H1 (cell line): ENCODE results near the gene TCF25. TPM values are rescaled to one million over a fixed set of nuclear protein-coding genes. Genes with fewer than 3 reads are reported as not detected.

Experiments used
- CTCF ChIA-PET: fragments of 300-600 bp; sonication (Branson Sonifier 250); formaldehyde crosslinking; loops from one replicate; lab custom pipeline; 2021; ENCODE audit not compliant: partially characterized antibody; lab: Charles Lee
- POLR2A ChIA-PET: fragments of 300-600 bp; sonication (Branson Sonifier 250); formaldehyde crosslinking; loops from one replicate; lab custom pipeline; 2021; ENCODE audit warnings: inconsistent platforms; ENCODE audit not compliant: partially characterized antibody; lab: Charles Lee
- DNase-seq, 2 experiments: peaks; one replicate each; pipeline versions ENCODE4 v3.0.0 to v3.0.0-alpha.2; 2010 to 2022; ENCODE audit warnings: low spot score in 2 of 2, low read depth in 1 of 2, mixed read lengths in 1 of 2
- FAIRE-seq: peaks from 2 replicates; lab custom pipeline; 2011; peaks lifted over from hg19 to GRCh38; lab: Jason Lieb, UNC
- H2AFZ ChIP-seq: 2 replicates; pipeline ENCODE4 v1.8.1; 2012; ENCODE audit warnings: low read length, inconsistent platforms
- H2AK5ac ChIP-seq: 2 replicates; pipeline ENCODE4 v1.6.1; 2013; ENCODE audit warnings: low read depth, low read length
- H2BK120ac ChIP-seq: replicated peaks from 2 replicates; pipeline ENCODE3; 2013; ENCODE audit warnings: low read depth, low read length, inconsistent platforms
- H2BK12ac ChIP-seq: 2 replicates; pipeline ENCODE4 v1.6.1; 2013; ENCODE audit warnings: low read depth, low read length
- H2BK15ac ChIP-seq: 2 replicates; pipeline ENCODE4 v1.6.1; 2013; ENCODE audit warnings: low read length
- H2BK20ac ChIP-seq: 2 replicates; pipeline ENCODE4 v1.6.1; 2013; ENCODE audit warnings: low read length
- H2BK5ac ChIP-seq: 2 replicates; pipeline ENCODE4 v1.6.1; 2013; ENCODE audit warnings: low read depth, low read length
- H3K14ac ChIP-seq: 2 replicates; pipeline ENCODE4 v1.6.1; 2013; ENCODE audit warnings: inconsistent platforms; ENCODE audit not compliant: insufficient read length
- H3K18ac ChIP-seq: 2 replicates; pipeline ENCODE4 v1.6.1; 2013; ENCODE audit warnings: low read length; ENCODE audit errors: extremely low read depth
- H3K23ac ChIP-seq: 2 replicates; pipeline ENCODE4 v1.6.1; 2013; ENCODE audit warnings: inconsistent platforms; ENCODE audit not compliant: insufficient read length
- H3K23me2 ChIP-seq: 2 replicates; pipeline ENCODE4 v1.6.1; 2013; ENCODE audit warnings: low read depth, low read length
- H3K27ac ChIP-seq: 2 replicates; pipeline ENCODE4 v1.6.1; 2011; ENCODE audit warnings: low read depth, low read length, inconsistent platforms
- H3K27me3 ChIP-seq, 4 experiments: replicated peaks in 1 of 4; 1 replicate in 1 of 4; 2 replicates in 3 of 4; pipeline versions ENCODE4 v1.6.1 to v1.8.1; 2011 to 2013; ENCODE audit warnings: low read length in 3 of 4, mild to moderate bottlenecking in 3 of 4, inconsistent platforms in 2 of 4, mixed read lengths in 2 of 4, moderate library complexity in 1 of 4; ENCODE audit not compliant: control insufficient read depth in 3 of 4, insufficient read depth in 3 of 4; ENCODE audit errors: extremely low read depth in 1 of 4
- H3K36me3 ChIP-seq, 4 experiments: 2 replicates each; pipeline versions ENCODE4 v1.6.1 to v1.8.1; 2011 to 2013; ENCODE audit warnings: mild to moderate bottlenecking in 4 of 4, low read length in 3 of 4, moderate library complexity in 2 of 4, control low read depth in 1 of 4, inconsistent platforms in 1 of 4; ENCODE audit not compliant: insufficient read depth in 4 of 4, control insufficient read depth in 2 of 4
- H3K4ac ChIP-seq: replicated peaks from 2 replicates; pipeline ENCODE3; 2013; ENCODE audit warnings: low read length, low read depth, mixed read lengths, inconsistent platforms; ENCODE audit not compliant: insufficient read length
- H3K4me1 ChIP-seq, 4 experiments: replicated peaks in 1 of 4; 1 replicate in 1 of 4; 2 replicates in 3 of 4; pipeline versions ENCODE4 v1.6.1 to v1.8.1; 2011 to 2013; ENCODE audit warnings: low read length in 3 of 4, inconsistent platforms in 2 of 4, mixed read lengths in 1 of 4; ENCODE audit not compliant: insufficient read depth in 4 of 4, control insufficient read depth in 3 of 4
- H3K4me2 ChIP-seq, 2 experiments: 2 replicates each; pipeline versions ENCODE4 v1.6.1 to v1.8.1; 2011 to 2013; ENCODE audit warnings: low read depth in 2 of 2, low read length in 2 of 2, control low read depth in 1 of 2, inconsistent platforms in 1 of 2, mild to moderate bottlenecking in 1 of 2; ENCODE audit not compliant: insufficient read depth in 1 of 2
- H3K4me3 ChIP-seq, 4 experiments: fragments of 200-600, 300-600 bp in 1 of 4; sonication (generic), shearing (Covaris generic), sonication (Bioruptor Twin) in 1 of 4; 2 replicates each; pipeline versions ENCODE4 v1.5.1 to v1.8.1; 2011 to 2016; ENCODE audit warnings: low read length in 4 of 4, low read depth in 3 of 4, control low read depth in 2 of 4, inconsistent platforms in 2 of 4, mild to moderate bottlenecking in 2 of 4, mixed read lengths in 1 of 4, moderate library complexity in 1 of 4; ENCODE audit not compliant: insufficient read depth in 2 of 4; ENCODE audit errors: extremely low read depth in 1 of 4
- H3K56ac ChIP-seq: replicated peaks from 2 replicates; pipeline ENCODE3; 2013; ENCODE audit warnings: low read depth, mild to moderate bottlenecking, mixed read lengths, low read length, inconsistent platforms; ENCODE audit not compliant: insufficient read length
- H3K79me1 ChIP-seq: 2 replicates; pipeline ENCODE4 v1.6.1; 2013; ENCODE audit warnings: low read depth, low read length, control low read depth
- H3K79me2 ChIP-seq, 2 experiments: 2 replicates each; pipeline versions ENCODE4 v1.6.1 to v1.8.1; 2012 to 2013; ENCODE audit warnings: low read length in 2 of 2, mild to moderate bottlenecking in 2 of 2, inconsistent platforms in 1 of 2; ENCODE audit not compliant: insufficient read depth in 2 of 2, control insufficient read depth in 1 of 2
- H3K9ac ChIP-seq, 4 experiments: replicated peaks in 1 of 4; 1 replicate in 1 of 4; 2 replicates in 3 of 4; pipeline versions ENCODE4 v1.6.1 to v1.8.1; 2011 to 2013; ENCODE audit warnings: low read depth in 3 of 4, low read length in 3 of 4, control low read depth in 2 of 4, mild to moderate bottlenecking in 2 of 4, moderate library complexity in 2 of 4, inconsistent platforms in 1 of 4; ENCODE audit errors: extremely low read depth in 1 of 4
- H3K9me3 ChIP-seq, 2 experiments: 2 replicates each; pipeline versions ENCODE4 v1.6.1 to v1.8.1; 2012 to 2013; ENCODE audit warnings: mild to moderate bottlenecking in 2 of 2, moderate library complexity in 2 of 2, control low read depth in 1 of 2, inconsistent platforms in 1 of 2, low read depth in 1 of 2, low read length in 1 of 2, mixed read lengths in 1 of 2; ENCODE audit not compliant: insufficient read depth in 2 of 2
- H4K20me1 ChIP-seq, 2 experiments: replicated peaks in 1 of 2; 2 replicates each; pipeline versions ENCODE3 to v1.8.1; 2011 to 2013; ENCODE audit warnings: inconsistent platforms in 2 of 2, low read length in 2 of 2, mild to moderate bottlenecking in 1 of 2; ENCODE audit not compliant: insufficient read depth in 2 of 2, control insufficient read depth in 1 of 2
- H4K5ac ChIP-seq: 2 replicates; pipeline ENCODE4 v1.6.1; 2013; ENCODE audit warnings: low read length, low read depth, mixed read lengths, inconsistent platforms; ENCODE audit not compliant: insufficient read length
- H4K8ac ChIP-seq: 2 replicates; pipeline ENCODE4 v1.8.0; 2013; ENCODE audit warnings: mild to moderate bottlenecking, moderate library complexity, low read length, inconsistent platforms; ENCODE audit not compliant: insufficient read depth; ENCODE audit errors: extremely low read depth
- H4K91ac ChIP-seq: replicated peaks from 2 replicates; pipeline ENCODE3; 2013; ENCODE audit warnings: low read length, mixed read lengths, inconsistent platforms; ENCODE audit not compliant: insufficient read length
- BCL11A ChIP-seq, 2 experiments: IDR thresholded peaks; one replicate each; pipeline ENCODE4 v1.6.1; 2011; ENCODE audit warnings: low read depth in 2 of 2, low read length in 2 of 2, mild to moderate bottlenecking in 2 of 2
- BRCA1 ChIP-seq: IDR thresholded peaks from 2 replicates; pipeline ENCODE4 v1.6.1; 2012; ENCODE audit warnings: low read depth, low read length, improper control_type of control experiment
- E2F6 ChIP-seq: IDR thresholded peaks from 2 replicates; pipeline ENCODE4 v1.6.1; 2012; ENCODE audit warnings: inconsistent platforms
- HDAC6 ChIP-seq: IDR thresholded peaks from one replicate; pipeline ENCODE4 v1.7.1; 2012; ENCODE audit warnings: low read depth, mild to moderate bottlenecking, inconsistent platforms, low read length, moderate library complexity
- KDM4A ChIP-seq: IDR thresholded peaks from one replicate; pipeline ENCODE4 v1.7.1; 2012; ENCODE audit warnings: low read depth, mild to moderate bottlenecking, moderate library complexity, low read length, inconsistent platforms; ENCODE audit not compliant: severe bottlenecking
- KDM5A ChIP-seq: fragments of 200-600 bp; IDR thresholded peaks from 2 replicates; pipeline ENCODE4 v1.7.1; 2012; ENCODE audit warnings: mild to moderate bottlenecking, low read length, inconsistent platforms, mixed read lengths
- PHF8 ChIP-seq: fragments of 200-600 bp; sonication (generic); conservative IDR thresholded peaks from 2 replicates; pipeline ENCODE4 v1.7.1; 2012; ENCODE audit warnings: low read depth, mild to moderate bottlenecking, inconsistent platforms, low read length, moderate library complexity
- RFX5 ChIP-seq: IDR thresholded peaks from 2 replicates; pipeline ENCODE4 v1.6.1; 2011; ENCODE audit warnings: low read depth, low read length, improper control_type of control experiment, borderline replicate concordance
- TAF1 ChIP-seq: IDR thresholded peaks from 2 replicates; pipeline ENCODE4 v1.6.1; 2011; ENCODE audit warnings: mild to moderate bottlenecking, low read depth, low read length
- TAF7 ChIP-seq: optimal IDR thresholded peaks from 2 replicates; pipeline ENCODE3; 2011; ENCODE audit warnings: low read depth, mild to moderate bottlenecking, inconsistent platforms, low read length, moderate library complexity, borderline replicate concordance
- WGBS, 2 experiments: shearing (Covaris generic) in 1 of 2; methylation state at CpG; one replicate each; pipeline versions ENCODE4 v1.1.6 to v1.1.7; 2013 to 2015; ENCODE audit warnings: low lambda C conversion rate in 2 of 2, mixed read lengths in 2 of 2, inconsistent platforms in 1 of 2, low coverage in 1 of 2, missing lambda C conversion rate in 1 of 2; ENCODE audit not compliant: insufficient replicate concordance in 2 of 2, insufficient coverage in 1 of 2, insufficient read length in 1 of 2; ENCODE audit errors: extremely low coverage in 1 of 2, missing lambda C conversion rate in 1 of 2; 5-methylcytosine and 5-hydroxymethylcytosine counted together
- polyA plus RNA-seq, 7 experiments: library from polyadenylated mRNA; depleted of rRNA in 3 of 7; stranded (reverse) in 5 of 7; unstranded in 2 of 7; fragments of >200 nt in 5 of 7; fragments of 200-250 nt in 2 of 7; gene quantifications; 1 replicate in 5 of 7; 2 replicates in 1 of 7; 4 replicates in 1 of 7; pipeline versions ENCODE4 v1.2.1 to v1.2.3, GENCODE V29; 2011 to 2013; ENCODE audit warnings: missing spikeins in 2 of 7, mixed read lengths in 2 of 7
- total RNA-seq: library from RNA; stranded (reverse); fragmentation: NEBNext Ultra II Directional; extraction: Animal tissue kit (Norgen Biotek cat#: 25700); gene quantifications from 2 replicates; pipeline ENCODE4 v1.2.1, GENCODE V29; 2021

Gene TCF25
- total and polyA plus RNA-seq, 2 of the 8 experiments (the other 6 are each of a cell fraction or from before 2014, with no cell fraction given) = 78.1 to 102 TPM

DNA sequence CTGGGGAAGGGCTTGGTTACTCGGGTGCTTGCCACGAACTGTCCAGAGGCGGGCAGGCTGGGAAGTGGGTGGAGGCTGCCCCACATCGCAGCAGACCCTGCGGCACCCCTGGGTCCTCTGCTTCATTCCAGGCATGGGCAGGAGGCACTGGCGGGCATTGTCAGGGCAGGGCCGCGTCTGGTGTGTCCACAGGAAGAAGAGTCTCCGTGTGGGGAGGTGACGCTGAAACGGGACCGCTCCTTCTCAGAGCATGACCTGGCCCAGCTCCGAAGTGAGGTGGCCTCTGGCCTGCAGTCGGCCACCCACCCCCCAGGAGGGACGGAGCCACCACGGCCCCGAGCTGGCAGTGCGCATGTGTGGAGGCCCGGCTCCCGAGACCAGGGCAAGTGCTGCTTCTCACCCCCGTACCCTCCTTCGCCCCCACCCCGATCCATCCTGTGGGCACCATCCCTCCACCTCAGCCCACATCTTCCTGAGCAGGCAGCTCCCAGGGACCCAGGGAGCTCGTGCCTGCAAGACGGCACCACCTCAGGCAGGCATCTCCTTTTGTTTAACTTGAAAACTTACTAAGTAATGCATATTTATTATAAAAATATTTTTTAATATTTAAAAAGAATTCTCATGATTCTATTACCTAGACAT, 14.3 kb upstream of the TCF25 start:
- ChIA-PET CTCF (interaction anchor here (0.8 to 3.6 kb wide), 12 partner anchors 12 to 150 kb away, joined by 3 to 44 read pairs (median 18); partner anchors contain the start of gene SPIRE2), POLR2A (interaction anchor here (0.5 to 1.9 kb wide), 4 partner anchors 8 to 159 kb away, joined by 3 to 7 read pairs (median 3); no protein-coding TSS in a partner anchor)
- DNase-seq (no peak), FAIRE-seq (no peak)
- Histone ChIP-seq H2BK12ac (no peak overlapping the region), H4K5ac (no peak overlapping the region), H3K23me2 (no peaks in the 10 kb centered on the region), H2AK5ac (no peak overlapping the region), H3K9ac (no peak overlapping the region), H3K27ac (no peak overlapping the region), H2BK15ac (no peak overlapping the region), H3K14ac (no peak overlapping the region), H3K4ac (no peak overlapping the region), H3K79me2 (no peaks in the 10 kb centered on the region), H3K27me3 (no peaks in the 10 kb centered on the region), H3K4me2 (no peak overlapping the region), H3K23ac (no peak overlapping the region), H2BK120ac (no peak overlapping the region), H3K4me3 (no peak overlapping the region), H3K56ac (no peak overlapping the region), H2AFZ (no peak overlapping the region), H3K4me1 (peaks cover 0 to 2% (median 0%) of the 10 kb centered on the region in 4 experiments; a peak in 2 of 7 replicates), H4K91ac (no peak overlapping the region), H3K9me3 (no peaks in the 10 kb centered on the region), H3K79me1 (no peaks in the 10 kb centered on the region), H3K36me3 (peaks cover 0 to 2% (median 0%) of the 10 kb centered on the region in 4 experiments; a peak in 2 of 8 replicates), H4K20me1 (peaks cover 0 to 5% of the 10 kb centered on the region in 2 experiments), H2BK20ac (no peak overlapping the region), H2BK5ac (no peak overlapping the region), H3K18ac (no peak overlapping the region), H4K8ac (no peak overlapping the region)
- 91% methylated on average over 12 of the region's 25 CpGs; no CpG with 5 or more reads in 1 of the 2 experiments for WGBS, 2 experiments
- TF ChIP-seq TAF1 (no peak), PHF8 (no peak), E2F6 (no peak), BCL11A (IDR thresholded peaks at IDR 0.05; ENCODE audit: low read depth in 2 of 2, low read length in 2 of 2) (no peak), RFX5 (no peak), TAF7 (no peak), HDAC6 (no peak), BRCA1 (no peak), KDM5A (no peak), KDM4A (no peak)
